HEK293 (cell line): ENCODE data around the gene DVL3.

ENCODE experiments used
- PRDM6 ChIP-seq: fragments of 450-650 bp; formaldehyde crosslinking; IDR thresholded peaks from 2 replicates; pipeline ENCODE4 v1.5.1; 2017; ENCODE audit warnings: missing biosample characterization, missing genetic modification characterization
- ZNF214 ChIP-seq: fragments of 450-650 bp; formaldehyde crosslinking; IDR thresholded peaks from 2 replicates; pipeline ENCODE4 v1.5.1; 2017; ENCODE audit warnings: missing biosample characterization, mild to moderate bottlenecking, missing genetic modification characterization, borderline replicate concordance
- ZNF530 ChIP-seq: fragments of 450-650 bp; formaldehyde crosslinking; IDR thresholded peaks from 2 replicates; pipeline ENCODE4 v1.5.1; 2016; ENCODE audit warnings: low read depth, missing biosample characterization, missing genetic modification characterization

- TF ChIP-seq ZNF530 (tag by site-specific recombination) (no peak), PRDM6 (tag by site-specific recombination) (no peak), ZNF214 (tag by site-specific recombination) (no peak)
Measured at GRCh38 chr3:184148076-184148475, 7.1 kb upstream of the DVL3 start.
